KMS-11 (cell line): ENCODE results near the gene IL13.

Experiments
- H2AFZ ChIP-seq: fragments of 200-600 bp; sonication (generic); 2 replicates; pipeline ENCODE4 v1.6.1; 2016; ENCODE audit warnings: antibody characterized with exemption, mixed run types, low read depth
- H3K27ac ChIP-seq: fragments of 200-600 bp; sonication (generic); 2 replicates; pipeline ENCODE4 v1.6.1; 2016; ENCODE audit warnings: mild to moderate bottlenecking, mixed run types
- H3K27me3 ChIP-seq: fragments of 200-600 bp; sonication (generic); 2 replicates; pipeline ENCODE4 v1.6.1; 2017; ENCODE audit warnings: mild to moderate bottlenecking, low read depth, mixed run types, moderate library complexity; ENCODE audit not compliant: insufficient read depth
- H3K36me3 ChIP-seq: fragments of 200-600 bp; sonication (generic); 2 replicates; pipeline ENCODE4 v1.6.1; 2017; ENCODE audit warnings: mild to moderate bottlenecking, mixed run types; ENCODE audit not compliant: insufficient read depth
- H3K4me1 ChIP-seq: fragments of 200-600 bp; sonication (generic); 2 replicates; pipeline ENCODE4 v1.6.1; 2016; ENCODE audit warnings: mild to moderate bottlenecking, low read depth, mixed run types; ENCODE audit not compliant: poor library complexity, severe bottlenecking
- H3K4me2 ChIP-seq: fragments of 200-600 bp; sonication (generic); 2 replicates; pipeline ENCODE4 v1.7.0; 2016; ENCODE audit warnings: mild to moderate bottlenecking, mixed run types
- H3K4me3 ChIP-seq: fragments of 200-600 bp; sonication (generic); IDR thresholded peaks from 2 replicates; pipeline ENCODE4 v1.6.1; 2017; ENCODE audit warnings: low read depth, low read length, mixed read lengths; ENCODE audit not compliant: insufficient read depth
- H3K79me2 ChIP-seq: fragments of 200-600 bp; sonication (generic); 2 replicates; pipeline ENCODE4 v1.6.1; 2016; ENCODE audit warnings: low read depth, mixed run types; ENCODE audit not compliant: insufficient read depth
- H3K9ac ChIP-seq: fragments of 200-600 bp; sonication (generic); 2 replicates; pipeline ENCODE4 v1.6.1; 2016; ENCODE audit warnings: mild to moderate bottlenecking, mixed run types
- H4K20me1 ChIP-seq: fragments of 200-600 bp; sonication (generic); 2 replicates; pipeline ENCODE4 v1.6.1; 2016; ENCODE audit warnings: mild to moderate bottlenecking, mixed run types; ENCODE audit not compliant: insufficient read depth
- TF ChIP-seq, protein P1 (sequence below): fragments of 200-600 bp; sonication (generic); conservative IDR thresholded peaks from 2 replicates; pipeline ENCODE4 v1.6.1; 2017; ENCODE audit warnings: low read depth, mild to moderate bottlenecking, antibody characterized with exemption, low read length, moderate library complexity, mixed read lengths

IL13 gene

DNA sequence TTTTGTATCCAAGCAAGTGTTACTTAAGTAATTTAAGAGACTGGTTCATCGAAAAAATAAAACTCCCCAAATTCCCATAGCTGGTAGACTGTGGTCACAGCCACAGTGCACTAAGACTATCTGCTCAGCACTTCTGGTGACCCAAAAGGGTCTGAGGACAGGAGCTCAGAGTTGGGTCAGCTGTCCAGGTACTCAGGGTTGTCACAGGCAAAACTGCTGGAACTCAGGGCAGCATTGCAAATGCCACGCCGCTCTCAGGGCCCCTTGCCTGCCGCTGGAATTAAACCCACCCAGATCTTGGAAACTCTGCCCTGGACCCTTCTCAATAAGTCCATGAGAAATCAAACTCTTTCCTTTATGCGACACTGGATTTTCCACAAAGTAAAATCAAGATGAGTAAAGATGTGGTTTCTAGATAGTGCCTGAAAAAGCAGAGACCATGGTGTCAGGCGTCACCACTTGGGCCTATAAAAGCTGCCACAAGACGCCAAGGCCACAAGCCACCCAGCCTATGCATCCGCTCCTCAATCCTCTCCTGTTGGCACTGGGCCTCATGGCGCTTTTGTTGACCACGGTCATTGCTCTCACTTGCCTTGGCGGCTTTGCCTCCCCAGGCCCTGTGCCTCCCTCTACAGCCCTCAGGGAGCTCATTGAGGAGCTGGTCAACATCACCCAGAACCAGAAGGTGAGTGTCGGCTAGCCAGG is at the start of gene IL13:
TSS of gene IL13 (plus strand) at position 498 of the 705 bp plus-strand sequence. CDS start at position 512, 14 bp downstream.
- peaks cover under 1% of the 10 kb centered on the region for H3K4me1 ChIP-seq
- H3K4me2 ChIP-seq: no peak within 1 kb of the TSS
- H3K79me2 ChIP-seq: no peaks in the 10 kb centered on the region
- H3K9ac ChIP-seq: no peak within 1 kb of the TSS
- no peak within 1 kb of the TSS for H3K27ac ChIP-seq
- no peaks in the 10 kb centered on the region for H3K36me3 ChIP-seq
- no peaks in the 10 kb centered on the region for H4K20me1 ChIP-seq
- H3K4me3 ChIP-seq: no peak within 1 kb of the TSS
- no peaks in the 10 kb centered on the region for H3K27me3 ChIP-seq
- no peak within 1 kb of the TSS for H2AFZ ChIP-seq
- TF ChIP-seq, protein P1, sequence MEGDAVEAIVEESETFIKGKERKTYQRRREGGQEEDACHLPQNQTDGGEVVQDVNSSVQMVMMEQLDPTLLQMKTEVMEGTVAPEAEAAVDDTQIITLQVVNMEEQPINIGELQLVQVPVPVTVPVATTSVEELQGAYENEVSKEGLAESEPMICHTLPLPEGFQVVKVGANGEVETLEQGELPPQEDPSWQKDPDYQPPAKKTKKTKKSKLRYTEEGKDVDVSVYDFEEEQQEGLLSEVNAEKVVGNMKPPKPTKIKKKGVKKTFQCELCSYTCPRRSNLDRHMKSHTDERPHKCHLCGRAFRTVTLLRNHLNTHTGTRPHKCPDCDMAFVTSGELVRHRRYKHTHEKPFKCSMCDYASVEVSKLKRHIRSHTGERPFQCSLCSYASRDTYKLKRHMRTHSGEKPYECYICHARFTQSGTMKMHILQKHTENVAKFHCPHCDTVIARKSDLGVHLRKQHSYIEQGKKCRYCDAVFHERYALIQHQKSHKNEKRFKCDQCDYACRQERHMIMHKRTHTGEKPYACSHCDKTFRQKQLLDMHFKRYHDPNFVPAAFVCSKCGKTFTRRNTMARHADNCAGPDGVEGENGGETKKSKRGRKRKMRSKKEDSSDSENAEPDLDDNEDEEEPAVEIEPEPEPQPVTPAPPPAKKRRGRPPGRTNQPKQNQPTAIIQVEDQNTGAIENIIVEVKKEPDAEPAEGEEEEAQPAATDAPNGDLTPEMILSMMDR: no peak

DNA sequence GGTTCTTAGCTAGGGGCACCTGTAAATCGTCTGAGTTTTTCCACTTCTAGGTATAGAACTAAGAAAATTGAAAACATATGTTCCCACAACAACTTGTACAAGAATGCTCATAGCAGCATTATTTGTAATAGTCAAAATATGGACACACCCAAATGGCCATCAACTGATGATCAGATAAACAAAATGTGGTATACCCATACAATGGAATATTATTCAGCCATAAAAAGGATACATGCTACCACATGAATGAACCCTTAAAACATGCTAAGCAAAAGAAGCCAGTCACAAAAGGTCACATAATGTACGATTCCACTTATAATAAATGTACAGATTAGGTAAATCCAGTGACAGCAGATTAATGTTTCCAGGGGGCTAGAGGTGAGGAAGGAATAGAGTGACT is 46.0 kb upstream of the IL13 start:
- Histone ChIP-seq H3K27ac (no peak overlapping the region), H3K79me2 (no peaks in the 10 kb centered on the region), H4K20me1 (no peaks in the 10 kb centered on the region), H3K4me3 (no peak overlapping the region), H3K4me2 (no peak overlapping the region), H3K27me3 (no peaks in the 10 kb centered on the region), H3K36me3 (peaks cover 4% of the 10 kb centered on the region; the same call in 1 of the 2 replicates), H2AFZ (no peak overlapping the region), H3K9ac (no peak overlapping the region), H3K4me1 (no peaks in the 10 kb centered on the region)
- TF ChIP-seq, protein P1: no peak

DNA sequence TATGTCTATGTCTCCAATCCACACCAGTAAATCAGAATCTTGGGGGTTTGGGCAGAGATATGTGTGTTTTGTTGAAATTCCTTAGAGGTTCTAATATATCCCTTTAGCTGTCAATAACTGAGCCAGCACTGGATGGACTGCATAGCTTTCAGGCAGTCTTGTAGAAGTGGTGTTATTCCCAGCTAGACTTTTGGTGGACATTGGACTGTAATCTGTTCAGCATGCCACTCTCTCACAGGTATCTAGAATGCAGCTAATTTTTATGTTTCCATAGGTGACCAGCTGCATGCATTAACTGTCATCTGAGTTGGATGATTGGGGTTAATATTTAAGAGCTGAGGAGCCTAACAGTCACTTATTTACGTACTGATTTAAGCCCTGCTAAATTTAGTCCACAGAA is 45.1 kb upstream of the IL13 start:
- Histone ChIP-seq H3K36me3 (peaks cover 4% of the 10 kb centered on the region; the same call in 1 of the 2 replicates), H3K4me1 (no peaks in the 10 kb centered on the region), H3K27ac (no peak overlapping the region), H4K20me1 (no peaks in the 10 kb centered on the region), H3K27me3 (no peaks in the 10 kb centered on the region), H3K9ac (no peak overlapping the region), H3K4me2 (no peak overlapping the region), H3K4me3 (no peak overlapping the region), H3K79me2 (no peaks in the 10 kb centered on the region), H2AFZ (no peak overlapping the region)
- TF ChIP-seq, protein P1: no peak

DNA sequence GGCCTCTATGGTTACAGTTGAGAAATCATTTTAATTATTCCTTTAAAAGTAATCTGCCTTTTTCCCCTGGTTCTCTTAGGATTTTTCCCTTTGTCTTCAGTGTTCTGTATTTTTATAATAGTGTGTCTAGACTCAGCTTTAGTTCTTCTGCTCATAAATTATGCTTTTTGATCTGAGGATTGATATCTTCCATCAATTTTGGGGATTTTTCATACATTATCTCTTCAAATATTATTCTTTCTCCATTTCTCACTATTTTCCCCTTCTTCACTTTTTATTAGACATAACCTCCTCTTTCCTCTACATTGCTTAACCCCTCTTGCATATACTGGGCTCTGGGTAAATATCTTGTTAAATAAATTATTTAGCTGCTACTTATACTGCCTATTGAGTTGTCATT is 36.3 kb upstream of the IL13 start:
- Histone ChIP-seq H3K4me3 (no peak overlapping the region), H3K9ac (no peak overlapping the region), H2AFZ (no peak overlapping the region), H3K27ac (no peak overlapping the region), H4K20me1 (no peaks in the 10 kb centered on the region), H3K4me1 (no peaks in the 10 kb centered on the region), H3K79me2 (no peaks in the 10 kb centered on the region), H3K36me3 (no peaks in the 10 kb centered on the region), H3K4me2 (no peak overlapping the region), H3K27me3 (no peaks in the 10 kb centered on the region)
- TF ChIP-seq, protein P1: no peak
